CD4-positive, alpha-beta T cell treated with Interleukin-10 for 1 hour (primary cell): ENCODE measurements around the gene SCARB1.
"Not testable (repeated sequence)": the region's sequence is repeated elsewhere in the genome, so short reads cannot be mapped to it uniquely, and the experiment has no call there.

Experiments
- DNase-seq: peaks from one replicate; pipeline ENCODE4 v3.0.0-alpha.2; 2020

SCARB1 gene, protein sequence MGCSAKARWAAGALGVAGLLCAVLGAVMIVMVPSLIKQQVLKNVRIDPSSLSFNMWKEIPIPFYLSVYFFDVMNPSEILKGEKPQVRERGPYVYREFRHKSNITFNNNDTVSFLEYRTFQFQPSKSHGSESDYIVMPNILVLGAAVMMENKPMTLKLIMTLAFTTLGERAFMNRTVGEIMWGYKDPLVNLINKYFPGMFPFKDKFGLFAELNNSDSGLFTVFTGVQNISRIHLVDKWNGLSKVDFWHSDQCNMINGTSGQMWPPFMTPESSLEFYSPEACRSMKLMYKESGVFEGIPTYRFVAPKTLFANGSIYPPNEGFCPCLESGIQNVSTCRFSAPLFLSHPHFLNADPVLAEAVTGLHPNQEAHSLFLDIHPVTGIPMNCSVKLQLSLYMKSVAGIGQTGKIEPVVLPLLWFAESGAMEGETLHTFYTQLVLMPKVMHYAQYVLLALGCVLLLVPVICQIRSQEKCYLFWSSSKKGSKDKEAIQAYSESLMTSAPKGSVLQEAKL

DNA sequence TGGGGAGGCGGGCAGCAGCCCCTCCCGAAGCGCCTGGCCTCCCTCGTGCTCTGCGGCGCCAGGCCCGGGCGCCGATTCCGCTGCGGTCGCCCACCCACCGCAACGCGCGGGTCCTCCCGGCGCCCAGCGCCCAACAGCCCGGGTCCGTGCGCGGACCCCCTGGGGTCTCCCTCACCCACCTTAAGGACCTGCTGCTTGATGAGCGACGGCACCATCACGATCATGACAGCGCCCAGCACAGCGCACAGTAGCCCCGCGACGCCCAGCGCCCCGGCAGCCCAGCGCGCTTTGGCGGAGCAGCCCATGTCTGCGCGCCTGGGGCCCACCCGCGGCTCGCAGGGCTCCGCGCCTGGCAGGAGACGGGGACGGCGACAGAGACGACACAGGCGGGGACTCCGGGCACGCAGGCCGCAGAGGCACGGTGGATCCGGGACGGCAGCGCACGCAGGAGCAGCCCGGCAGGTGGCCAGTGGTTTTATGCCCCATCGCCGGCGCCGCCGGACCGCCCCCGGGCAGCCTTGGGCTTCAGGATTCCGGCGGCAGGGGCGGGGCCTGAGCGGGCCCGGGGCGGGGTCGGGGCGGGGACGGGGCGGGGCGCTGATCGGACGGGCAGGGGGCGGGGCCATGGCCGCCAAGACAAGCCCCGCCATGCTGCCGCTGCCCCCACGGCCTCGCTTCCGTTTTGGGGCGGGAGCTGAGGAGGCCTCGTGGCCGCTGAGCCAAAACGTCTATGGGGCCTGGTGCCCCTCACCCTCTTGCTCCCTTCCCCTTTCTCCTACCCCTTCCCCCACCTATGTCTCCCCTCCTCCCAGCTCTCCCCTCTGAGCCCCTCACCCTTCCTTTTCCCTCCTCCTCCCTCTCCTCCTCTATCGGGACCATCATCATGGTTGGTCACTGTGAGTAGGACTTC lies at the start of gene SCARB1:
Gene SCARB1, minus strand, starts transcription at position 449 of the 910 bp plus-strand sequence. Its CDS starts 144 bp downstream, at position 305.
- DNase-seq: peak; percentile 86

DNA sequence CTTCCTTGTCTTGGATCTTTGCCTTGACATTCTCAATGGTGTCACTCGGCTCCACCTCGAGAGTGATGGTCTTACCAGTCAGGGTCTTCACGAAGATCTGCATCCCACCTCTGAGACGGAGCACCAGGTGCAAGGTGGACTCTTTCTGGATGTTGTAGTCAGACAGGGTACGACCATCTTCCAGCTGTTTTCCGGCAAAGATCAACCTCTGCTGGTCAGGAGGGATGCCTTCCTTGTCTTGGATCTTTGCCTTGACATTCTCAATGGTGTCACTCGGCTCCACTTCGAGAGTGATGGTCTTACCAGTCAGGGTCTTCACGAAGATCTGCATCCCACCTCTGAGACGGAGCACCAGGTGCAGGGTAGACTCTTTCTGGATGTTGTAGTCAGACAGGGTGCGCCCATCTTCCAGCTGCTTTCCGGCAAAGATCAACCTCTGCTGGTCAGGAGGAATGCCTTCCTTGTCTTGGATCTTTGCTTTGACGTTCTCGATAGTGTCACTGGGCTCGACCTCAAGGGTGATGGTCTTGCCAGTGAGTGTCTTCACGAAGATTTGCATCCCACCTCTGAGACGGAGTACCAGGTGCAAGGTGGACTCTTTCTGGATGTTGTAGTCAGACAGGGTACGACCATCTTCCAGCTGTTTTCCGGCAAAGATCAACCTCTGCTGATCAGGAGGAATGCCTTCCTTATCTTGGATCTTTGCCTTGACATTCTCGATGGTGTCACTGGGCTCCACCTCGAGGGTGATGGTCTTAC lies 49.0 kb upstream of the SCARB1 start:
- DNase-seq: not testable (repeated sequence)

- not testable (repeated sequence) for DNase-seq
Observed at GRCh38 chr12:124911521-124911920, 47.9 kb upstream of the SCARB1 start.

DNA sequence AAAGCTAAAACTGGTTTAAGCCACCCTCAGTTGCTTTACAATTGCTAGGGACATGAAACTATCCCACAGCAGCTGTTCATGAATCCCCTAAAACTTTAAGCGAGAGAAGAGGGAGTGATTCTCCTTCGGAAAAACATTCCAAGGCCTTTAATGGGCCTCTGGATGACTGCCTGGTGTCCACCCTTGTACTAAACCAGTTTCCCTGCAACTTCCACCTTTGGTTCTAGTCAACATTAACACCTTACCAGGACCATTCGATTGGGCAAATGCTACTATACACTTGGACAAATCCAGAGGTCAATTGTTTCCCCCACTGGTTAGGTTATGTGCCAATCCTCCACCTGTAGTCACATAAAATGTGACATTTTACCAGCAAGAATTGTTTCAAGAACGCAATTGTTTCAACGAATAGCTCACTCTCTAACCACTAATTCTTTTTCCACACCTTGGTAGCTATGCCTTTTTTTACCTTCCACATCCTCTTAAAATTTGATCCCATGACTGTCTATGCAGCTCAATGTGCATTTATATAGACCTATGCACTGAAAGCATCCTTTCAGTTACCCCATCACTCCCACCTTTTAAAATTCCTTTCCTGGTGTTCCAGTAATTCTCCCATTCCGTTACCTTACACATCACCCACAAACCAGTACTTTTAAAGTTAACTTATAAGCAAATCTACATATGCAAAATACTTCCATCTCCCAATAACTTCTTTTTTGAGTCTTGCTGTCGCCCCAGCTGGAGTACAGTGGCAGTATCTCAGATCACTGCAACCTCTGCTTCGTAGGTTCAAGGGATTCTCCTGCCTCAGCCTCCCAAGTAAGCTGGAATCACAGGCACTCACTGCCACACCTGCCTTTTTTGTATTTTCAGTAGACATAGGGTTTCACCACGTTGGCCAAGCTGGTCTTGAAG lies 47.2 kb upstream of the SCARB1 start:
- peak; percentile 46 for DNase-seq

DNA sequence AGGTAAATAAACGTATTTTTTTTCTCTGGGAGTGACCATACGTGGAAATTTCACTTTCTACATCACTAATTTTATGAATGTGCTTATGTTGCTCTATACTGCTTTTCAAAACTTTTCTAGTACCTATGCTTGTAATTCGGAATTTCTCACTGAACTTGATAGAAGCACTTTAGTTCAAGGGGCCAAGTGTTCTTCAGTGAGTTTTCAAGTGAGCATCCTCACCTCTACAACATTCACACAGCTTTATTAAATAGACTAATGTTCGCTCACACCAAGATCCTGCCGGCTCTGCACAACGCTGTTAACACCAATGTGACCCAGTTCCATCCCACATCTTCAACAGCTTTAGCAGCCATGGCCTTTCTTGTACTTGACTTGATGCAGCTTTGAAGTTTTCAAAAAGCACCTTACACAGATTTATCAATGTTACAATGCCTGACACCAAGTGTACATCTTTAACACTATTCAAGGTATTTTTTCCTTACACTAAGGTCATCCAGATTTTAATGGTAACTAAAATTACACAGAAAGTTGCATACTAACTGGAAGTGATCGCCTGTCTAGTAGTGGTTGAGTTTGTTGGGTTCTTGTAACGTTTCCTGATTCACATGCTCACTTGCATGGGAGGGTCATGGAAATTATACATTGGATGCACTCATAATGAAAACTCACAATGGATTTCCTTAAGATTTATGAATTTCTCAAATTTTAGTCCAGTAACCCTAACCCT lies 46.3 kb upstream of the SCARB1 start:
- no peak for DNase-seq

- peak; percentile 95 for DNase-seq
Observed at GRCh38 chr12:124906606-124907261, 43.1 kb upstream of the SCARB1 start.

DNA sequence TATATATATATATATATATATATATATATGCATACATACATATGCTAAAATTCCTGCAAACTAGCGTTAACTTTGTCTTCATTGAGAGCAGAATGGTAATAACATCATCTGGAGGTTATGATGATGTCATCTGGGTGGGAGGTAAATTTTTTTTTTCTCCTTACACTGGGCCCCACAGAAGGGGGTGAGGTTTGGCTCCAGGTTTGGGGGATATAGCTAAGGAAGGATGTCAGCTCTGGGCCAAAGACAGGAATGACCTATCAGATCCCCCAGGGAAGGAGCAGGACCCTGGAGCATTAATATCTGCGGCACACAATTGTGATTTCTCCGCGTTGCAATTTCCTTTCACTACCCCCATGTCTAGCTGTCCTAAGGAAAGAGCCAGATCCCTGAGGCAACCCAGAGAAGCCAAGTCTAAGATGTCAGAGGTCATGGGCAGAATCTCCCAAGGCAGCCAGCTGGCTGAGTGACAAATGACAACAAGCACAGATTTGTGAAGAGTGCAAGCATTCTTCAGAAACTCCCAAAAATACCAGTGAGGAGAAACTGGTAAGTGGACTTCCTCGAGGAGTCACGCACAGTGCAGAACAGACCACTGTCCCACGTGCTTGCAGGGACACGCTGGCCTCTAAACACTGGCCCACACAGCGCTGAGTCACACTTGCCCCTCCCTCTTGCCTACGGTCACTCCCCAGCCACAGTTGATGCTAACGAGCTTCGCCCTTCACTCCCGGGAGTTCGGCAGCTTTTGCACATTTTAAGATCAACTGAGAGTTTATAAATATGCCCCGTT lies 40.8 kb upstream of the SCARB1 start:
- DNase-seq: no peak

DNA sequence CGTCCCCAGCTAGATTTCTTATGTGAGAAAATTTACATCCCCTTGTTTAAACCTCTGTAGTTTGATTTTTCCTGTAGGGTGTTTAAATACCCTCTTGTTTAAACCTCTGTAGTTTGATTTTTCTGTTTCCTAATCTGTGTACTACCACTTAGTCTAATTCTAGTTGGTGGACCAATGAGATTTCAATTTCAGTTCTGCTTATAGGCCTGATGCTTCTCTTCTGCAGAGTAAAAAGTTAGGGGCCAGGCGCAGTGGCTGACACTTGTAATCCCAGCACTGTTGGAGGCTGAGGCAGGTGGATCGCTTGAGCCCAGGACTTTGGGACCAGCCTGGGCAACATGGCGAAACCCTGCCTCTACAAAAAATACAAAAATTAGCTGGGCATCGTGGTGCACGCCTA lies 39.3 kb upstream of the SCARB1 start:
- no peak for DNase-seq

DNA sequence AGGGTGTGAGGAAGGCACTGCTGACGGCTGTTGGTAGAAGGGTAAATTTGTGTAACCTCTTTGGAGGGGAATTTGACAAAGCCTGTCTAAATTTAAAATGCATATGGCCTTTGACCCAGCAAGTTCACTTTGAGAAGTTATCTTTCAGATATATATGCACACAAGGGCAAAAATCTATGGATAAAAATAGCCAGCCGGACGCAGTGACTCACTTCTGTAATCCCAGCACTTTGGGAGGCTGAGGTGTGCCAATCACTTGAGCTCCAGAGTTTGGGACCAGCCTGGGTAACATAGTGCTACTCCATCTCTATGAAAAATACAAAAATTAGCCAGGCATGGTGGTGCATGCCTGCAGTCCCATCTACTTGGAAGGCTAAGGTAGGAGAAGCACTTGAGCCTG lies 37.3 kb upstream of the SCARB1 start:
- no peak for DNase-seq

- not testable (repeated sequence) for DNase-seq
Observed at GRCh38 chr12:124900345-124900795, 36.7 kb upstream of the SCARB1 start.

GRCh38 chr12:124898923-124899294 lies 35.2 kb upstream of the SCARB1 start:
- DNase-seq: no peak

- DNase-seq: peak; percentile 71
Observed at GRCh38 chr12:124898200-124898922, 34.7 kb upstream of the SCARB1 start.

- DNase-seq: no peak
Observed at GRCh38 chr12:124896461-124896860, 32.8 kb upstream of the SCARB1 start.

DNA sequence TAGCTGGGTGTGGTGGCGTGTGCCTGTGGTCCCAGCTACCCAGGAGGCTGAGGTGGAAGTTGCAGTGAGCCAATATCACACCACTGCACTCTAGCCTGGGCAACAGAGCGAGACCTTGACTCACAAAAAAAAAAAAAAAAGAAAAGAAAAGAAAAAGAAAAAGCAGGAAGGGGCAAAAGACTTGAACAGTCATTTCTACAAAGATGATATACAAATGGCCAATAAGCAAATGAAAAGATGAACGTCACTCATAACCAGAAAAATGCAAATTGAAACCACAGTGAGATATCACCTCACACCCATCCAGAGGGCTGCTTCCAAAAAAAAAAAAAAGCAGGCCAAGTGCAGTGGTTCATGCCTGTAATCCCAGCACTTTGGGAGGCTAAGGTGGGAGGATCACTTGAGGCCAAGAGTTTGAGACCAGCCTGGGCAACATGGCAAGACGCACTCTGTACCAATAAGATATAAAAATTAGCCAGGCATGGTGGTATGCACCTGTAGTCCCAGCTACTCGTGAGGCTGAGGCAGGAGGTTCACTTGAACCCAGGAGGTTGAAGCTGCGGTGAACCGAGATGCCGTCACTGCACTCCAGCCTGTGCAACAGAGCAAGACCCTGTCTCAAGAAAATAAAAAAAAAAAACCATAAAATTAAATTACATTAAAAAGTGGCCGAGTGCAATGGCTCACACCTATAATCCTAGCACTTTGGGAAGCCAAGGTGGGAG lies 30.3 kb upstream of the SCARB1 start:
- DNase-seq: no peak

DNA sequence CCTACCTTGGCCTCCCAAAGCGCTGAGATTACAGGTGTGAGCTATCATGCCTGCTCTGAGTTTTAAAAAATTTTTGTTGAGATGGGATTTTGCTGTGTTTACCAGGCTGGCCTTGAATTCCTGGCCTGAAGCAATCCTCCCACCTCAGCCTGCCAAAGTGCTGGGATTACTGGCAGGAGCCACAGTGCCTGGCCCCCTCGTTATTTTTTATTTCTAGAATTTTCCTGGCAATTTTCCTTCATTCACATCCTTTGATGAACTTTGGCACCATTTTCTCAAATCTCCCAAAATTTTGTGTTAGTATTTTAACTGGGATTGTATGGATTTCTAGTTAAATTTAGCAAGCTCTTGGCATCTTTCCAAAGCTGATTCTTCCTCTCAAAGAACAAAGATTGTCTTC lies 24.6 kb upstream of the SCARB1 start:
- no peak for DNase-seq

DNA sequence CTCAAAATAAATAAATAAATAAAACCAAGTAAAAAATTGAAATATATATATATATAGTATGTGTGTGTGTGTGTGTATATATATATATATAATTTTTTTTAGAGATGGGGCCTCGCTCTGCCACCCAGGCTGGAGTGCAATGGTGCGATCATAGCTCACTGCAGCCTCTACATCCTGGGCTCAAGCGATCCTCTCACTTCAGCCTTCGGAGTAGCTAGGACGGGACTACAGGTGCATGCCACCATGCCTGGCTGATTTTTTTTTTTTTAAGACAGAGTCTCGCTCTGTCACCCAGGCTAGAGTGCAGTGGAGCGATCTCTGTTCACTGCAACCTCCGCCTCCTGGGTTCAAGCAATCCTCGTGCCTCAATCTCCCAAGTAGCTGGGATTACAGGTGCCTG lies 24.1 kb upstream of the SCARB1 start:
- not testable (repeated sequence) for DNase-seq

DNA sequence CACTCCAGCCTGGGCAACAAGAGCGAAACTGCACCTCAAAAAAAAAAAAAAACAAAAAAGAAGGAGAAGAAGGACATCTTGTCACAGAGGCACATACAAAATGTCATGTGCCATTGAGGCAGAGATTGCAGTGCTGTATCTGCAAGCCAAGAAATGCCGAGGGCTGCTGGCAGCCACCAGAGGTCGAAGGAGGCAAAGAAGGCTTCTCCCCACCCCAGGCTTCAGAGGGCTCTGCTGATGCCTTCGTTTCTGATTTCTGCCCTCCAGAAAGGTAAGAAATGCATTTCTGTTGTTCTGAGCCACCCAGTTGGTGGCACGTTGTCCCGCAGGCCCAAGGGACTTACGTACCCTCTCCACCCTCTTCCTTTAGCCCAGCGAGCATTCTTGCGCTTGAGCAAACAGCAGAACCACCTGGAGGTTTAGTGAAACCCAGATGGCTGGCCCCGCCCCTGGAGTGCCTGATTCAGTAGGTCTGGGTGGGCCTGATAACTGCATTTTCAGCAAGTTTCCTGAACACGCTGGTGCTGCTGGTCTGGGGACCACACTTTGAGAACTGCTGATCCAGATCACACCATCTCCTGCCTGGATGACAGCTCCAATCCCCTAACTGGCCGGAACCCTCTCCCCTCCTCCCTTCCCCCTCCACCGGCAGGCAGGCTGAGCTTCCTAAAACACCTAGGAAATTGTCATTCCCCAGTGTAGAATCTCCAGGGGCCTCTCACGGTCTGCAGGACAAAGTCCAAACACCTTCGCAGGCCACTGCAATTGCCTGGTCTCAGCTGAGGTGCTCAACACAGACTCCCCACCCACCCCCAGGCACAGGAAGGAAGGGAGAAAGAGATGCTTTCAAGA lies 21.1 kb upstream of the SCARB1 start:
- no peak for DNase-seq
